GM21737 (cell line): ENCODE results near the gene NPC1.
"Not testable (repeated sequence)": the region's sequence is repeated elsewhere in the genome, so short reads cannot be mapped to it uniquely, and the experiment has no call there.

Experiments used
- ATAC-seq: cut with Tn5 transposase; IDR thresholded peaks from one replicate; pipeline ENCODE4 v1.9.1; 2021; ENCODE audit warnings: mild to moderate bottlenecking, moderate library complexity; ENCODE audit not compliant: unreplicated experiment

NPC1 gene

DNA sequence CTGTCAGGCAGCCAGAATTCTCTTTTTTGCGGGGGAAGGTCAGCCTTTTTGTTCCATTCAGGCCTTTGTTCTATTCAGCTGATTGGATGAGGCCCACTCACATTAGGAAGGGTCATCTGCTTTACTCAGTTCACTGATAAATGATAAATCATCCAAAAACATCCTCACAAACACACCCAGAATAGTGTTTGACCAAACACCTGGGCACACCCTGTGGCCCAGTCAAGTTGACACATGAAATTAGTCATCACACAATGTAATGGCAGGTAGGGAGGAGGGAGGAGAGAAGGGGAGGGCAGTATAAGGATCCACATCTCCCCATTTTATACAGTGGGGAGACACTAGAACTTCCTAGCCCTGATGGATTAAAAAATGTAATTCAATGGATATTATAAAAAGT lies 91.3 kb downstream of the NPC1 start:
- ATAC-seq: no peak

DNA sequence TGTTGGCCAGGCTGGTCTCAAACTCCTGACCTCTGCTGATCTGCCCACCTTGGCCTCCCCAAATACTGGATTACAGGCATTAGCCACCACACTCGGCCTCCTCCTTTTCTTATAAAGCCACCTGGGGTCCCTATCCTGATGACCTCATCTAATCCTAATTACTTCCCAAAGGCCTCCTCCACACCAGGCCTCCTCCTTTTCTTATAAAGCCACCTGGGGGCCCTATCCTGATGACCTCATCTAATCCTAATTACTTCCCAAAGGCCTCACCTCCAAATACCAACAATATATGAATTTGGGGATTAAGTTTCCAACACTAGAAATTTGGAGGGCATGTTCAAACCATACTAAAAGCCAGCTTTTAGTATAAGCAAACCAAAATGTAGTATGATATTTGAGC lies 92.7 kb downstream of the NPC1 start:
- ATAC-seq: no peak

DNA sequence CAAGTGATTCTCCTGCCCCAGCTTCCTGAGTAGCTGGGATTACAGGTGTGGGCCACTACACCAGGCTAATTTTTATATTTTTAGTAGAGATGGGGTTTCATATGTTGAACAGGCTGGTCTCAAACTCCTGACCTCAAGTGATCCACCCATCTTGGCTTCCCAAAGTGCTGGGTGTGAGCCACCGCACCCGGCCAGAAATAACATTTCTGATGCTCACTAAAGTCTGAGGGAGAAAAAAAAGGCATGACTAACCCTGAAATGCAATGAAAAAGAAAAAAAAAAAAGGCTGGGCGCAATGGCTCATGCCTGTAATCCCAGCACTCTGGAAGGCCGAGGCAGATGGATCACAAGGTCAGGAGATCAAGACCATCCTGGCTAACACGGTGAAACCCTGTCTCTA lies 96.7 kb downstream of the NPC1 start:
- not testable (repeated sequence) for ATAC-seq

DNA sequence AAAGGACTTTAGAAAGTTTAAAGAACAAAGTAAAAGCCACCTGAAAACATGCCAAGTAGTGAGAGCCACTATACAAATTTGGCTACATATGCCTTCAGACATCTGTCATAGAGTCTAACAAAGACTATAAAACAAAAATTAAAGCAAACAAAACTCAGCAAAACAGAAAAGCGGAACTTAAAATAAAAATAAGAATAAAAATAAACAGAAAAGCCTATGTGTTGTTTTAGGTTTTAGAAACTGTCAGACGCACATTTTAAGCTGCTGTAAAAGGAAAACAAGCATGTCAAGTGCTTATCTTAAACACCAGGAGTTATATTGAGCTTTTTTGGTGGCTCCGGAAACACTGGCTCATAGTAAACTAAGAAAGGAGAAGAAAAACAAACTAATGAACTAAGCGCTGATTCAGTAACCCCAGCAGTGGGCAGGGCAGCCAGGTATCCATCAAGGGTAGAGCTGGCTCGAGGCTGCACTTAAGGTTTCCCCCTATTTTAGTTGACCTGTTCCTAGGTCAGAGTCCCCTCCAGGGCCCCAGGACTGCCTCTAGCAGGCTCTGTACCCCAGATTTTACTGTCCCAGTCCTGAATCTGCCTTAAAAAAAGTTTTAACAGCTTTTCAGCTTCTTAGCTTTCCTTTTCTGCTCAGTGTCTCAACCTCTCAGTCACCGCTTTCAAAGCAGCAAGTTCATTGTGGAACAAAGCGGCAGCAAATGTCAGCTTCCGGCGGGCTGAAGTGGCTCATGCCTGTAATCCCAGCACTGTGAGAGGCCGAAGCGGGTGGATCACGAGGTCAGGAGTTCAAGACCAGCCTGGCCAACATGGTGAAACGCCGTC lies 98.4 kb downstream of the NPC1 start:
- ATAC-seq: peak; percentile 75

DNA sequence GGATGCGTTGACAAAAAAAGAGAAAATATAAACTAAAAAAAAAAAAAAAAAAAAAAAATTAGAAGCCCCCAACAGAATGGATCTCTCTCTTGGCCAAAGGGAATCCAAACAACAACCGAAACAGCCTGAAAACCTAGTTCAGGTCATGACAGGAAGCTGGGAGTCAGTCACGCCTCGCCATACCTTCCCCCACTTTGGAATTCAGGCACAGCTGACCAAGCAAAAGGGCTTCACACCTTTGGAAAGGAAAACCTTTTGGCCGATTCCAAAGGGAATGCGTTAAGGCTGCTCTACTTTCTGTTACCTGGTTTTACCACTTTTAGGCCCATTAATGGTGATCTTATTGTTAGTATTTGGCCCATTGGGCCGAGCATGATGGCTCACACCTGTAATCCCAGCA lies 100.9 kb downstream of the NPC1 start:
- no peak for ATAC-seq

DNA sequence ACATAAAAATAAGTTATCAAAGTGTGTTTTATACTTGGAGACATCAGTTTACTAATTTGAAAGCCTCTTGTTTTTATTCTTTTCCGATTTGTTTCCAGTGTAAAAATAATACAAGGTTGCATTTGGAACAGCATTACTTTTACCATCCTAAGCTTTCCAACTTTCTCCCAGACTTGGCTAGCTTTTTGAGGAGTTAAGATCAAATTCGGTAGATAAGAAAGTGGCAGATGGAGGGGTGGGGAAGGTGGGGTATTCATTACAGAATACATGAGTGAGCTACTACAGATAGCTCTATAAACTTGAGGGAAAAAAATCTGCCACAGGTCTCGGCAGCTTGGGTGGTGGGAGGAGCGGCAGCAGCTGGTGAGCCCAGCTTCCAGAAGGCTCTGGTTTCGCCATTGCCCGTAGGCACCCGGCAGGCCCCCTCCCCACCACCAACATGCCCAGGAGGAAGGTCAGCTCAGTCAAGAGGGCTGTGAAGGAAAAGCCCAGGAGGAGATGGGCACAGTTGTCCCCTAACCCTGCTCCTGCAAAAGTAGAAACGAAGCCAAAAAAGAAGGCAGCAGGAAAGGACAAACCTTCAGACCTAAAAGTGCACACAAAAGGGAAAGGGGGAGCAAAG lies 101.6 kb downstream of the NPC1 start:
- ATAC-seq: no peak
